GM12801 (cell line): ENCODE measurements around the gene CNPPD1.

Source experiments
- TF ChIP-seq, protein P1 (sequence below): IDR thresholded peaks from one replicate; pipeline ENCODE4 v1.5.1; 2011; ENCODE audit warnings: control low read depth; ENCODE audit not compliant: insufficient read length; ENCODE audit errors: extremely low read depth

Gene CNPPD1

DNA sequence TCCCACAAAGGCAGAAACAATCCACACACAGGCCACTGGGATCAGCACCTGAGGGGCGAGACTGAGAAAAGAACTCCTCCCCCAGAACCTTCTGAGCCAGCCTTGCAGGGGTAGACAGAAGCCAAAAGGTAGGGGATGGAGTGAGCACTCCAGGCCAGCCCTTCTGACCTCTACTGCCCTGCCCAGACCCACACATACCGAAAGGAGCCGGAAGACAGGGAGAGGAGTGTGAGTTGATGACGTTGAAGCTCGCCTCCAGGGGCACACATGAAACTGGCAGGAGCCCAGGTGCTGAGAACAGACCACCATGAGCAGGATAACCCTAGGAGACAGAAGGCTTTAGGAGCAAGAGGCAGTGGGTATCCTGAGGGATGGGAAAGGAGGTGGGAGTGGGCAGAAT is 8.7 kb downstream of the CNPPD1 start:
- TF ChIP-seq, protein P1, sequence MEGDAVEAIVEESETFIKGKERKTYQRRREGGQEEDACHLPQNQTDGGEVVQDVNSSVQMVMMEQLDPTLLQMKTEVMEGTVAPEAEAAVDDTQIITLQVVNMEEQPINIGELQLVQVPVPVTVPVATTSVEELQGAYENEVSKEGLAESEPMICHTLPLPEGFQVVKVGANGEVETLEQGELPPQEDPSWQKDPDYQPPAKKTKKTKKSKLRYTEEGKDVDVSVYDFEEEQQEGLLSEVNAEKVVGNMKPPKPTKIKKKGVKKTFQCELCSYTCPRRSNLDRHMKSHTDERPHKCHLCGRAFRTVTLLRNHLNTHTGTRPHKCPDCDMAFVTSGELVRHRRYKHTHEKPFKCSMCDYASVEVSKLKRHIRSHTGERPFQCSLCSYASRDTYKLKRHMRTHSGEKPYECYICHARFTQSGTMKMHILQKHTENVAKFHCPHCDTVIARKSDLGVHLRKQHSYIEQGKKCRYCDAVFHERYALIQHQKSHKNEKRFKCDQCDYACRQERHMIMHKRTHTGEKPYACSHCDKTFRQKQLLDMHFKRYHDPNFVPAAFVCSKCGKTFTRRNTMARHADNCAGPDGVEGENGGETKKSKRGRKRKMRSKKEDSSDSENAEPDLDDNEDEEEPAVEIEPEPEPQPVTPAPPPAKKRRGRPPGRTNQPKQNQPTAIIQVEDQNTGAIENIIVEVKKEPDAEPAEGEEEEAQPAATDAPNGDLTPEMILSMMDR, result no peak

DNA sequence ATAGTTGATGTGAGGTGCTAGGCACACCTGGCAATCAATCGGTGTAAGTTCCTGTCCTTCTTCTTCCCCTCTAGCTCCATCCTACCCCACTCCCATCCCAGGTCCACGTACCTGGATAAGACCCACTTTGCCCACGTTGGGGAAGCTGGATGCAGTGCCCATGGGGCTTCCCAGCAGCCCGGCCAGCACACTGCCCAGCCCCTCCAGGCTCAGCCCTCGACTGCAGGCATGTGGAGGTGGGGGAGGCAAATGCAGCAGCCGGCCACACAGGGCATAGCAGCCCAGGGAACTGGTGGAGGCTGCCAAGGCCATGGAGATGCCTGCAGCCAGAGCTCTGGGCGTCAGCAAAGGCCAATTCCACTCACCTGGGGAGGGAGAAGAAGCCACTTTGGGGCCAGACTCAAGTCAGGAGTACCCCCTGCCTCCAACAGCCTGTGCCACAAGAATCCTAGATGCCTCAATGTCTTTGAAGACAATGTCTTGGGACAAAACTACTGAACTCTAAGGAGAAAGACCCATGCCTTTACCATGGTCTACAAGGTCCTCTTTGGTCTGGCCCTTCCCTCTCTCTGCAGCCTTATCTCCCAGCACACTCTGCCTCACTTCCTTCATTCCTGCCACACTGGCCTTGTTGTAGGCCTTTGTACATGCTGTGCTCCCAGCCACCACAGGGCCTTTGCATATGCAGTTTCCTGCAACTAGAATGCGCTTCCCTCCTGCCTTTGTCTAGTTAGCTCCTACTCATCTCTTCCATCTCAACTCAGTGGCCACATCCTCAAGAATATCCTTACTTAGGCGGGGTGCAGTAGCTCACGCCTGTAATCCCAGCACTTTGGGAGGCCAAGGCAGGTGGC is 11.4 kb downstream of the CNPPD1 start:
- TF ChIP-seq, protein P1, result no peak

DNA sequence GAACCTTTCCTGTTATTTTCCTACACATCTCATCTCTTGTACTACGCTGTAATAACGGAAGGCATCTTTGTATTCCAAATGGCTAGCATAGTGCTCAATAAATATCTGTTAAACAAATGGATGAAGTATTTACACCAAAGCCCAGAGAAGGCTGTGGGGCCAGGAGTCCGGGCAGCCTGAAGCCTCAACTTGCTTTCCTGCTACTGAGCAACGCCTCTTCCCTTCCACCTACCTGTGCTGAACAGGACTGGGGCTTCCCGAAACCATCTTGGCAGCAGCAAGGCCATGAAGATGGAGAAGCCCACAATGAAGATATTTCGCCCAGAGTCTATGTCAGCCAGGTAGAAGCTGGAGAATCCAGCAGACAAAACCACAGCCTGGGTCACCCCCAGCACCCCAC is 13.6 kb downstream of the CNPPD1 start:
- TF ChIP-seq, protein P1, result no peak

DNA sequence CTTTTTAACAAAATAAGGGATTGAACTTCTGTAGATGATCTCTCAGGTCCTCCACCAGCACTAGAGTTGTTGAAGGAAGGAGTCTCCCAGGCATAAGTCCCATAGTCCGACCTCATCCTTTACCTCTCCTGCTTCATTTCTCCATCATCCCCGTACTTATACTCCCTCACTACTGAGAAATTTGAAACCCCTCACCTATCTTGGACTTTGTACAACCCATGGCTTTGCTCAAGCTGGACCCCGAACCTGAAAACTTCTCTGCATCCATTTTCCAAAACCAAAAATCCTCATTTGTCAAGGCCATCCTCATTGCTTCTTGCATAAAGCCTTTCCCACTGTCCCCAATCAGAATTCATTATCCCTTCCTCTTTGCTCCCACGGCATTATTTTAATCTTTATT is 15.6 kb downstream of the CNPPD1 start:
- TF ChIP-seq, protein P1, result no peak

DNA sequence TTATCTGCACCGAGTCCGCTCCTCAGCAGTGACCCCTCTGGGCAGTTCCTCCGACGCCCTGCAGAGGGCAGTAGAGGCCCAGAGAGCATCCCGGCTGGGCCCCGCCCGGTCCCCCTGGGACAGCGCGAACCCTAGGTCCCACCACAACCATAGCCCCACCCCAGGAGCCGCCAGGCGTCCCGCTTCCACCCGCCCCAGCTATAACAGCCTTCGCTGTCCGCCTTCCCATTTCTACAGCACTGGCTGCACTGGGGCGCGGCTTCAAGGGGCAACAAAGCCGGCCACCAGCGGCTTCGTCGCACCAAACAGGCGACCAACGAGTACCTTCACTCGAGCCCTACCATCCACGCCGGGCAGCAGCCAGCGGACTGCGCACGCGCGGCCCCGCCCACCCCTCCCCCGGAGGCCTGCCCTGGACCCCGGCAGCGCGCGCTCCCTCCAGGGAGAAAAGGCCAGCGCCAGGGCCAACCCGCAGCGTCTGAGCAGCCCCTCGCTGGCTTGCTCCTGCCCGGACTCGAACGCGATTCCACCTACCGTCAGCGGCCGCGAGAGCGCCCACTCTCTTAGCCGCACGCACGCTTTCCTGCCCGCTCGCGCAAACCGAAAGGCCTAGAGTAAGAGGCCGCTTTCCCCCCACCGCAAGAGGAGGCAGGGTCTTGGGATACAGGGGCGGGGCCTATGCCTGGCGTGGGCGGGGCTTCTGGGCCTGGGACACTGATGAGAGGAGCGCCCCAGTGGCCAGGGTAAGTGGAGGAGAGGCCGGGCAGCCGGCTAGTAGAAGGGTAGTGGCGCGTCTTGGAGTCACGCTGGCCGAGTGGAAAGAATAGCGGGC is 16.3 kb downstream of the CNPPD1 start, which contains the start of gene NHEJ1:
TSS of gene NHEJ1 (minus strand) at position 630 of the 832 bp plus-strand sequence. CDS start 2,453 bp downstream, outside the sequence.
- TF ChIP-seq, protein P1, result no peak

DNA sequence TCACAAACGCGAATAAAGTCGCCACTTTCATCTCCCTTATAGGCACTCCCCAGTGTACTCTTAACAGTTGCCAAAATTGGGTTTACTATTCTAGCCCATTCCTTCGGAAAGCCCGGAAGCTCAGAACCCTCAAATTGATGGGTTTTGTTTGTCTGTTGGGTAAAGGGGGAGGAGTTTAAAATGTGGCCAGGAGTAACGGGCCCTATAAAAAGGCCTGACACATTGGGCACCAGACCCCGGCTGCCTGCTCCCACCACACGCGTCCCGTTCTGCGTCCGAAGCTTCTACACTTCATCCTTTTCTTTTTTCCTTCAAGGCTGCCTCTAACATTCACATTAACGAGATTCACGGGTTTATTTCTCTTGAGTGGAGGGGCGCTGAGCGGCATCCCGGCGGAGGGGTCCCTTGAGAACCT is 16.9 kb downstream of the CNPPD1 start:
- TF ChIP-seq, protein P1, result no peak

DNA sequence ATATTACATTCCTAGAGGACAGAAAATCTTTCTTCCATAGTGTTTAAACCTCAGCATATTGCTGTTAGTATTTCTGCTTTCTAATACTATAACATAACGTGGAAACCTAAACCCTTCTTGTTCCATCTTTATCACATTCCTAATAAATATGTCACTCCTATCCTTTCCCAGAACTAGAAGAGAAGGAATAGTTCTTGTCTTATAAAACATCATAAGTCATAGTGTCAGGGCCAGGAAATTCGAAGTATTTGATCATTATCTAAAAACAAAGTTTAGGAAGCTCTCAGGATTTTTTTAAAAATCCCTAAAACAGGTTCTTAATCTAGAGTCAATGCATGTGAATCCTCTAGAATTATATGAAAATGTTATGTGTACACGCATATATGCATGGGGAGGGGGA is 18.1 kb downstream of the CNPPD1 start:
- TF ChIP-seq, protein P1, result no peak
